Muscle of back (tissue), 11 donors: ENCODE measurements around the gene NECTIN2. TPM values are rescaled to one million over a fixed set of nuclear protein-coding genes. Genes with fewer than 3 reads are reported as not detected.
"Not testable (repeated sequence)": the region's sequence is repeated elsewhere in the genome, so short reads cannot be mapped to it uniquely, and the experiment has no call there.

Experiments used
- DNase-seq, 3 donors: peaks; one replicate each; pipeline versions ENCODE4 v3.0.0 to v3.0.0-alpha.2; 2013
- polyA plus RNA-seq, 10 donors: library from polyadenylated mRNA; unstranded; fragments of 120-200 nt; gene quantifications; one replicate each; pipeline ENCODE4 v1.2.1, GENCODE V29; 2013; ENCODE audit not compliant: insufficient read length in 10 of 10

NECTIN2 gene
- polyA plus RNA-seq, 10 donors, result 39.4 to 57.8 (median 48.5) TPM

DNA sequence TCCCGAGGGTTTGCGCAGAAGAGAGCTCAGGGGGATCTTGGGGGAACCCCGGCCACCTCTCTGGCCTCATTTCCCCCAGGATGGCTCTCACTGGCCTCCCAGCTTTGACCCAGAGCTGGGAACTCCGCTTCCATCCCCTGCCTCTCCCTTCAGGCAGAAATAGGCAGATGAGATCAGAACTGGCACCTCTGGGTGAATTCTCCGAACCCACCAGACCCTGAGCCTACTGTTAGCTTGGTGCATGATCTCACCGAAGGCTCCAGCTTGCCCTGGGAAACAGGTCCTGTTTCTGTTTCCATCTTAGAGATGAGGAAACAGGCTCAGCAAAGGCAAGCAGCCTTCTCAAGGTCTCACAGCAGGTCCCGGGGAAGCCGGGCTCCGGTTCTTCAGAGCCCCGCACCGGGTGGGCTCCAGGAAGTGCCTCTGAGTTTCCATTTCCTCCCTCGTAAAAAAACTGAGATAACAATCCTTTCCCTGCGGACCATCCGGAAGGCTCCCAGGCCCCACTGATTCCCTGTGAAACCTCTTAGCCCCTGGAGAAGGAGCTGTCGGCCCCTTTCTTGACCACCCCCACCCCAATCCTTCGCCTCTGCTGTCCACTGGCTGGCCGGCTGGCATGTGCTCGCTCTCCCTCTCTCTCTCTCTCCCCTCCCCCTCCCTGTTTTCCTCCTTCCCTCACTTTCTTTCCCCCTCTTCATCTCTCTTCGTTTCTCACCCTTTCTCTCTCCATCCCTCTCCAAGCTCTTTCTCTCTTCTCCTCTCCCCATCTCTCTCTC is 2.1 kb downstream of the NECTIN2 start:
- peak in 2 of 3 donors; percentile 49 to 74 for DNase-seq

GRCh38 chr19:44848812-44849447 is 2.8 kb downstream of the NECTIN2 start:
- peak in 1 of 3 donors; percentile 62 for DNase-seq

DNA sequence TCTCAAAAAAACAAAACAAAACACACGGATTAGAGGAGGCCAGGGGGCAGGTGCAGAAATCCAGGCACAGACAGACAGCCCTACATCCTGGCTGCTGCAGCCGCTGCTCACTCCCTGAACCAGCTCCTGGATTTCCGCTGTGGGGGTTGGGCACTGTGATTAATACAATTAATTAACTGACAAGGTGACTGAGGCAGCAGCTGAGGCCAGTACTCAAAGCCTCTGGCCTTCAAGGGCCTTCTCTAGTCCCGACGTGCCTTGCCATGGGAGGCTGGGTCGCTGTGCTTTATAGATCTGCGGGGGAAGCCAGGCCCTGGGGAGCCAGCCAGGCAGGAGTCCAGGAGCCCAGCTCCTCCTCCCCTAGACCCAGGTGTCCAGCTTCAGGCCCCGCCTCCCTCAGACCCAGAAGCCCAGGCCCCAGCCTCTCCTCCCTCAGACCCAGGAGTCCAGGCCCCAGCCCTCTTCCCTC is 4.6 kb downstream of the NECTIN2 start:
- DNase-seq, result peak in 1 of 3 donors; percentile 49

GRCh38 chr19:44851427-44851826 is 5.3 kb downstream of the NECTIN2 start:
- no peak for DNase-seq

- no peak for DNase-seq
These were observed 9.5 kb downstream of the NECTIN2 start for GRCh38 chr19:44855606-44856005.

- DNase-seq, result no peak
These were observed 10.5 kb downstream of the NECTIN2 start for GRCh38 chr19:44856421-44857083.

DNA sequence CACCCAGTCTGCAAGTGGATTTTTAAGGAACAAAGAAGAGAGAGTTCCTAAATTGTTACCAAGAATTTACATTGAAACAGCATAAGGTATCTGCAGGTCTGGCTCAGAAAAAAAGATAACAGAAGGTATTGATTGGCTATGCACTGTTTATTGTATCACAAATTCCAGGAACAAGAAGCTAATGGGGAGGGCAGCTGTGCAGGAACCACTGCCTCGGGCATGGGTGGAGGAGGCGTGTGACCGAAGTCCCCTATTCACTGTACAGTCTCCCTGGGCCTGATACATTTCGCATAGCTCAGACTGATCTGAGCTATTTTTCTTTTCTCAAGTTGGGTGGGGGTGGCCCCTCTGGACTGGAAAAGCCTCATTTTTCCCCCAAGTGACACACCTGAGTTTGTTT is 11.7 kb downstream of the NECTIN2 start:
- DNase-seq, result no peak

DNA sequence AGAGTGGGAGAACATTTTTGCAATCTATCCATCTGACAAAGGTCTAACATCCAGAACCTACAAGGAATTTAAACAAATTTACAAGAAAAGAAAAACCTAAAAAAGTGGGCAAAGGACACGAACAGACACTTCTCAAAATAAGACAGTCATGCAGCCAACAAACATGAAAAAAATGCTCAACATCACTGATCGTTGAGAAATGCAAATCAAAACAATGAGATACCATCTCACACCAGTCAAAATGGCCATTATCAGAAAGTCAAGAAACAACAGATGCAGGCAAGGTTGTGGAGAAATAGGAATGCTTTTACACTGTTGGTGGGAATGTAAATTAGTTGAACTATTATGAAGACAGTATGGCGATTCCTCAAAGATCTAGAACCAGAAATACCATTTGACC is 15.5 kb downstream of the NECTIN2 start:
- not testable (repeated sequence) for DNase-seq

- no peak for DNase-seq
These were observed 17.9 kb downstream of the NECTIN2 start for GRCh38 chr19:44863990-44864389.

- DNase-seq, result no peak
These were observed 19.2 kb downstream of the NECTIN2 start for GRCh38 chr19:44865196-44865767.

- no peak for DNase-seq
These were observed 20.6 kb downstream of the NECTIN2 start for GRCh38 chr19:44866664-44867063.

DNA sequence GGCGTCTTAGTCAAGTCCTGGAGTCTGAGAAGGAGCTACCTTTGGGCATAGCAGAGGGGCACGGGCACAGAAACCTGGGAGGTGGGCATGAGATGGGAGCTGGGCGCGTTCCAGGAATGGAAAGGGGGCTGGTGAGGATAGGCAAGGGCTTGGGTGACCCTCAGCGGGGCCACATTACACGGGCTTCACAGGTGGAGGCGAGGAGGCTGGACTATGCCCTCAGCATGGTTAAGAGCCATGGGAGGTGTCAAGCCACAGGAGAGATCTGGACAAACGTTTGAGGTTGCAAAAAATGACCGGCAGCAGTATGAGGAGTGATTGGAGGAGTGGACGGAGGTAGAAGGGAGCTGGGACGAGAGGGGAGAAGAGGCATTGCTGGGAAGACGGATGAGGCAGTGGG is 21.5 kb downstream of the NECTIN2 start:
- DNase-seq, result no peak

- peak in 1 of 3 donors; percentile 37 for DNase-seq
These were observed 23.8 kb downstream of the NECTIN2 start for GRCh38 chr19:44869733-44870470.

GRCh38 chr19:44871809-44872208 is 25.7 kb downstream of the NECTIN2 start:
- no peak for DNase-seq

GRCh38 chr19:44872661-44873060 is 26.6 kb downstream of the NECTIN2 start:
- DNase-seq, result no peak

DNA sequence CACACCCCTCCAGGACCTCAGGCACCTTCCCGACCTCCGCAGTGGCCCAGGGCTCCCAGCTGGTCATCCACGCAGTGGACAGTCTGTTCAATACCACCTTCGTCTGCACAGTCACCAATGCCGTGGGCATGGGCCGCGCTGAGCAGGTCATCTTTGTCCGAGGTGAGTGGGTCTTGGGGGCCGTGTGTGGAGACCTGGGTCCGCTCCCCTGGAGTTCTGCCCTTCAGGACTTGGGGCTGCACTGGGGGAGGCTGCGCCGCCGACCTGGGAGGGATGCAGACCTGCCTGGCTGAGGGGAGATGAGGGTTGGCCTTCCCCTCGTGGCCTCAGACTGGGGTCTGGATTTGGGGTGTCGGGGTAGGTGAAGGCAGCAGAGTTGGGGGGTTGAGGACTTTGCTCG is 28.2 kb downstream of the NECTIN2 start:
- no peak for DNase-seq

- DNase-seq, result peak in 1 of 3 donors; percentile 21
These were observed 29.8 kb downstream of the NECTIN2 start for GRCh38 chr19:44875666-44876451.

GRCh38 chr19:44876930-44877535 is 30.9 kb downstream of the NECTIN2 start:
- DNase-seq, result no peak

DNA sequence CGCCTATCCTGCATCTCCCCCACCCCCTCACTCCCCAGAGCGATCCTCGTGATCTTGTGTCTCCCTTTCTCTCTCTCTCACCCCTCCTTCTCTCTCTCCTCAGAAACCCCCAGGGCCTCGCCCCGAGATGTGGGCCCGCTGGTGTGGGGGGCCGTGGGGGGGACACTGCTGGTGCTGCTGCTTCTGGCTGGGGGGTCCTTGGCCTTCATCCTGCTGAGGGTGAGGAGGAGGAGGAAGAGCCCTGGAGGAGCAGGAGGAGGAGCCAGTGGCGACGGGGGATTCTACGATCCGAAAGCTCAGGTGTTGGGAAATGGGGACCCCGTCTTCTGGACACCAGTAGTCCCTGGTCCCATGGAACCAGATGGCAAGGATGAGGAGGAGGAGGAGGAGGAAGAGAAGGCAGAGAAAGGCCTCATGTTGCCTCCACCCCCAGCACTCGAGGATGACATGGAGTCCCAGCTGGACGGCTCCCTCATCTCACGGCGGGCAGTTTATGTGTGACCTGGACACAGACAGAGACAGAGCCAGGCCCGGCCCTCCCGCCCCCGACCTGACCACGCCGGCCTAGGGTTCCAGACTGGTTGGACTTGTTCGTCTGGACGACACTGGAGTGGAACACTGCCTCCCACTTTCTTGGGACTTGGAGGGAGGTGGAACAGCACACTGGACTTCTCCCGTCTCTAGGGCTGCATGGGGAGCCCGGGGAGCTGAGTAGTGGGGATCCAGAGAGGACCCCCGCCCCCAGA is 32.2 kb downstream of the NECTIN2 start:
- DNase-seq, result no peak
